ENCODE measurements around the gene SOAT2. TPM values are rescaled to one million over a fixed set of nuclear protein-coding genes. Genes with fewer than 3 reads are reported as not detected.
A peak's percentile ranks its signal among the peaks of the same experiment; 100 is the strongest.

The SOAT2 gene
- total and polyA plus RNA-seq, 2 of the 4 experiments (the other 2 are of a cell fraction): 0.18 to 0.39 TPM

DNA sequence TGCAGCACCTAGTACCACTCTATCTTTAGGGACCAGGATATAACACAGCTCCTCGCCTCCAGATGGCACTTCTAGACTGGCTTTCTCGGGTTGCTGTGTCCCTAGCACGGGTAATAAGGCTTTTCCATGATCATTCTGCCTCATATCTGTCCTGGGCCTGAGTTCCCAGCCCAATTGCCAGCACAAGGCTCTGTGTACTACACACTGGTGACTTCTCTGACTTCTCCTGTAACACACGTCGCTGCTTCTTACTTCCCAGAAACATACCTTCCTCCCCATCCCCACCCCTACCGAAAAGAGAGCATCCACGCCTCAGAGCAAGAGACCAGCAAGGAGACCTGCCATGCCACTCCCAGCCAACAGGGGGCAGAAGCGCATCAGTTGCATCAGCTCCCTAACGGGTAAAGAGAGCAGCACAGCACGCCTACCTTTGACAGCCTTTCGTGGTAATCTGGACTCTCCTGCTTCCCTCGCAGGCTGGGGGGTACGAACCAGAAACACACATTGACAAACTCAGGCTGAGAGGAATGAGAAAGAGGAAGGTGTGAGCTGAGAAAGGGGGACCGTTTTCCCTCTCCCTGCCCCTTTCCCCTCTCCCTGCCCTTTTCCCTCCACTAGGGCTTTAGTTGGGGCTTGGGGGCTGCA is 56.0 kb downstream of the SOAT2 start (continued):
- TF ChIP-seq CTCF (conservative IDR thresholded peaks at IDR 0.05; ENCODE audit: low read depth, low read length) (peak; percentile 89), MAFK (IDR thresholded peaks at IDR 0.05; ENCODE audit: low read depth, low read length) (no peak)

DNA sequence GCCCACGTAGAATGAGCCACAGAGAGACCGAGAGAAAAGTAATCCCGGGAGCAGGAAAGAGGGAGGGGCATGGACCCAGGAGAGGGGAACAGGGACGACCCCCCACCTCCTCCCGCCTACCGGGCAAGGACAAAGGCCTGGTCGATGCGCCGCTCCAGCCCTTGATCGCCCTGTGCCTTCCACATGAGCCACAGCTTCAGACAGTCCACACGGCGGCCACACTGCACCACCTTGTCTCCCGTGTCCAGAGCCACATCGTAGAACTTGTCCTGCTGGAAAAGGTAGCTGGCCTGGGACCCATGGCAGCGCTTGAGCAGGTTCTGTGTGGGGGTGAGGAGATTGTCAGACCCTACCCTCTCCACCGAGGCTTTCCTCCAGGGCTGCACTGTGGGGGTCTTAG is 56.7 kb downstream of the SOAT2 start:
- in situ Hi-C loops (cut with MboI; ENCODE audit: low sequenced_read_pairs): no loop called here
- POLR2A ChIA-PET (ENCODE audit: unreplicated experiment): interaction anchor here (0.9 kb wide), 1 partner anchor 21 kb away, joined by 3 read pairs; no protein-coding TSS in a partner anchor
- H3K27ac ChIP-seq (ENCODE audit: insufficient read depth, low read length): no peak overlapping the region
- H2BK5ac ChIP-seq (ENCODE audit: low read depth, low read length, poor library complexity, severe bottlenecking): no peak overlapping the region
- no peak overlapping the region for H3K4me2 ChIP-seq (ENCODE audit: low read depth, low read length)
- no peak overlapping the region for H3K23ac ChIP-seq (ENCODE audit: low read depth, low read length)
- H3K4me1 ChIP-seq (ENCODE audit: control insufficient read depth, insufficient read depth, low read length): 0 out of 2 replicates have a peak, but pooled peaks cover 1% of the 10 kb centered on the region
- TF ChIP-seq SMC3 (IDR thresholded peaks at IDR 0.05; ENCODE audit: low read depth, low read length) (no peak), CEBPB (IDR thresholded peaks at IDR 0.05; ENCODE audit: low read depth, low read length) (no peak), FOS (IDR thresholded peaks at IDR 0.05; ENCODE audit: low read depth, low read length) (no peak), CHD1 (IDR thresholded peaks at IDR 0.05; ENCODE audit: low read depth, low read length) (no peak), MAZ (IDR thresholded peaks at IDR 0.05; ENCODE audit: borderline replicate concordance, low read depth, low read length) (no peak), RCOR1 (IDR thresholded peaks at IDR 0.05; ENCODE audit: insufficient replicate concordance, low read length) (no peak), MXI1 (IDR thresholded peaks at IDR 0.05; ENCODE audit: borderline replicate concordance, low read depth, low read length) (no peak), CTCF (conservative IDR thresholded peaks at IDR 0.05; ENCODE audit: low read depth, low read length) (no peak), ELK1 (IDR thresholded peaks at IDR 0.05; ENCODE audit: borderline replicate concordance, low read depth, low read length) (no peak)
- H3K4me3 ChIP-seq (ENCODE audit: insufficient read depth, low read depth, low read length): no peak overlapping the region
- DNase-seq (no peak), ATAC-seq (ENCODE audit: low read depth) (no peak)
- intact Hi-C loops (cut with micrococcal nuclease): loop anchor here (1.0 to 5.0 kb wide), 3 partner anchors 30 to 137 kb away; partner anchors contain the start of genes MYG1 and PFDN5
- H2BK15ac ChIP-seq (ENCODE audit: low read depth, low read length): no peak overlapping the region
- no TSS peak for BruUV-seq (replicated peaks)
- H3K18ac ChIP-seq (ENCODE audit: low read depth, low read length): no peak overlapping the region
- H4K20me1 ChIP-seq (ENCODE audit: insufficient read depth, low read length): no peaks in the 10 kb centered on the region
- H3K36me3 ChIP-seq (ENCODE audit: control insufficient read depth, insufficient read depth, low read length): peaks cover 7% of the 10 kb centered on the region; the same call in 1 of the 2 replicates
- H3K56ac ChIP-seq (ENCODE audit: extremely low read depth, insufficient read depth, low read length): no peak overlapping the region
- peak overlapping the region; percentile 14 for H2AFZ ChIP-seq (replicated peaks; ENCODE audit: low read length, poor library complexity)
- H3K4ac ChIP-seq (ENCODE audit: low read depth, low read length): no peak overlapping the region
- no peak overlapping the region; the same call in 1 of the 2 replicates for H2AK5ac ChIP-seq (ENCODE audit: low read depth, low read length)
- dilution Hi-C loops (cut with HindIII; ENCODE audit: low sequenced_read_pairs, unreplicated experiment): no loop called here
- H4K91ac ChIP-seq (ENCODE audit: insufficient read depth, low read depth, low read length): no peak overlapping the region
- H4K5ac ChIP-seq (ENCODE audit: low read depth, low read length): no peak overlapping the region
- no peaks in the 10 kb centered on the region for H3K79me1 ChIP-seq (ENCODE audit: low read depth in 1 of 2, low read length in 2 of 2)
- no peaks in the 10 kb centered on the region for H3K9me1 ChIP-seq (ENCODE audit: insufficient read depth, low read length)
- CTCF ChIA-PET: interaction anchor here (0.7 to 2.4 kb wide), 9 partner anchors 13 to 185 kb away, joined by 3 to 16 read pairs (median 4); no protein-coding TSS in a partner anchor
- H3K9ac ChIP-seq (ENCODE audit: low read depth, low read length): no peak overlapping the region
- no peaks in the 10 kb centered on the region for H3K9me3 ChIP-seq (ENCODE audit: control insufficient read depth, insufficient read depth, low read length)
- 88% methylated on average over 7 of the region's 16 CpGs; no CpG with 5 or more reads in 1 of the 2 experiments for WGBS, 2 experiments (ENCODE audit: extremely low coverage in 2 of 2, insufficient read length in 1 of 2)
- no peak overlapping the region for H2BK120ac ChIP-seq (ENCODE audit: low read depth, low read length)
- H3K14ac ChIP-seq (replicated peaks; ENCODE audit: low read depth, low read length): no peak overlapping the region
- H4K8ac ChIP-seq (ENCODE audit: low read depth in 2 of 2, low read length in 2 of 2): no peak overlapping the region; a peak in 1 of 4 replicates
- no peak overlapping the region for H2BK20ac ChIP-seq (ENCODE audit: low read depth, low read length)
- peak overlapping the region; percentile 43 for H2AK9ac ChIP-seq (replicated peaks; ENCODE audit: low read depth, low read length, poor library complexity)
- H3K27me3 ChIP-seq (ENCODE audit: control insufficient read depth, insufficient read depth, low read length): no peaks in the 10 kb centered on the region
